ENCODE measurements around the gene GAB2. TPM values are rescaled to one million over a fixed set of nuclear protein-coding genes. Genes with fewer than 3 reads are reported as not detected.
A peak's percentile ranks its signal among the peaks of the same experiment; 100 is the strongest.
"Not testable (repeated sequence)": the region's sequence is repeated elsewhere in the genome, so short reads cannot be mapped to it uniquely, and the experiment has no call there.

Gene GAB2
- total RNA-seq, 1 donor from 2014 or later = 39.9 TPM

- peaks cover 9% of the 10 kb centered on the region for H3K4me1 Mint-ChIP-seq
- no peak for TF ChIP-seq CTCF (IDR thresholded peaks at IDR 0.05; ENCODE audit: unreplicated experiment)
- no peak overlapping the region for H3K27ac Mint-ChIP-seq
- no peak overlapping the region for H3K4me3 Mint-ChIP-seq
- peaks cover 25% of the 10 kb centered on the region for H3K9me3 Mint-ChIP-seq
- H3K27me3 Mint-ChIP-seq (ENCODE audit: low read depth) = no peaks in the 10 kb centered on the region
- peaks cover 56% of the 10 kb centered on the region for H3K36me3 Mint-ChIP-seq
- DNase-seq (ENCODE audit: low spot score in 2 of 2, unreplicated experiment in 2 of 2) = no peak
These were observed 173.5 kb downstream of the GAB2 start for GRCh38 chr11:78244080-78244479.

GRCh38 chr11:78241475-78241874, 176.1 kb downstream of the GAB2 start:
- peaks cover 9% of the 10 kb centered on the region for H3K4me1 Mint-ChIP-seq
- DNase-seq (ENCODE audit: low spot score in 2 of 2, unreplicated experiment in 2 of 2) = no peak
- H3K36me3 Mint-ChIP-seq = peaks cover 61% of the 10 kb centered on the region
- H3K27me3 Mint-ChIP-seq (ENCODE audit: low read depth) = no peaks in the 10 kb centered on the region
- no peak overlapping the region for H3K27ac Mint-ChIP-seq
- H3K9me3 Mint-ChIP-seq = peaks cover 40% of the 10 kb centered on the region
- TF ChIP-seq CTCF (IDR thresholded peaks at IDR 0.05; ENCODE audit: unreplicated experiment) = no peak
- no peak overlapping the region for H3K4me3 Mint-ChIP-seq

GRCh38 chr11:78239781-78240180, 177.8 kb downstream of the GAB2 start:
- peaks cover 59% of the 10 kb centered on the region for H3K36me3 Mint-ChIP-seq
- H3K27me3 Mint-ChIP-seq (ENCODE audit: low read depth) = no peaks in the 10 kb centered on the region
- peaks cover 7% of the 10 kb centered on the region for H3K4me1 Mint-ChIP-seq
- no peak overlapping the region for H3K27ac Mint-ChIP-seq
- TF ChIP-seq CTCF (IDR thresholded peaks at IDR 0.05; ENCODE audit: unreplicated experiment) = no peak
- H3K9me3 Mint-ChIP-seq = peaks cover 40% of the 10 kb centered on the region
- no peak overlapping the region for H3K4me3 Mint-ChIP-seq
- no peak for DNase-seq (ENCODE audit: low spot score in 2 of 2, unreplicated experiment in 2 of 2)

- no peak for TF ChIP-seq CTCF (IDR thresholded peaks at IDR 0.05; ENCODE audit: unreplicated experiment)
- no peak overlapping the region for H3K4me3 Mint-ChIP-seq
- H3K27ac Mint-ChIP-seq = no peak overlapping the region
- peaks cover 16% of the 10 kb centered on the region for H3K4me1 Mint-ChIP-seq
- no peaks in the 10 kb centered on the region for H3K27me3 Mint-ChIP-seq (ENCODE audit: low read depth)
- H3K9me3 Mint-ChIP-seq = peaks cover 38% of the 10 kb centered on the region
- peaks cover 48% of the 10 kb centered on the region for H3K36me3 Mint-ChIP-seq
- DNase-seq (ENCODE audit: low spot score in 2 of 2, unreplicated experiment in 2 of 2) = no peak
These were observed 180.2 kb downstream of the GAB2 start for GRCh38 chr11:78237293-78238046.

GRCh38 chr11:78234006-78234405, 183.6 kb downstream of the GAB2 start:
- DNase-seq (ENCODE audit: low spot score in 2 of 2, unreplicated experiment in 2 of 2) = no peak
- no peak for TF ChIP-seq CTCF (IDR thresholded peaks at IDR 0.05; ENCODE audit: unreplicated experiment)
- Mint-ChIP-seq H3K4me3 (no peak overlapping the region), H3K4me1 (peaks cover 34% of the 10 kb centered on the region), H3K27me3 (ENCODE audit: low read depth) (no peaks in the 10 kb centered on the region), H3K36me3 (peaks cover 31% of the 10 kb centered on the region), H3K27ac (peak overlapping the region; percentile 41), H3K9me3 (peaks cover 28% of the 10 kb centered on the region)

GRCh38 chr11:78233046-78233445, 184.6 kb downstream of the GAB2 start:
- Mint-ChIP-seq H3K36me3 (peaks cover 25% of the 10 kb centered on the region), H3K9me3 (peaks cover 22% of the 10 kb centered on the region), H3K4me1 (peaks cover 34% of the 10 kb centered on the region), H3K27ac (peak overlapping the region; percentile 81)
- H3K4me3 Mint-ChIP-seq; H3K27me3 Mint-ChIP-seq (ENCODE audit: low read depth); DNase-seq (ENCODE audit: low spot score in 2 of 2, unreplicated experiment in 2 of 2): not testable (repeated sequence)

Measured in mesothelial cell of epicardium (in vitro differentiated cells).